T-helper 1 cell treated with Interleukin-12 subunit alpha and Interleukin-12 subunit beta and Interleukin-4 antibody, amounts not matched to agents 30 ng/mL and 1 ng/mL, for 36 hours (primary cell): Measurements from ENCODE around the gene ADORA2A. TPM values are rescaled to one million over a fixed set of nuclear protein-coding genes. Genes with fewer than 3 reads are reported as not detected.

Experiments
- intact Hi-C: fragments of 100-400 bp; cut with micrococcal nuclease; formaldehyde crosslinking; loops from one replicate; pipeline ENCODE4 v1.15.1; 2024
- total RNA-seq: library from RNA; stranded (reverse); gene quantifications from 2 replicates; pipeline ENCODE4 v1.2.3, GENCODE V29; 2022

Gene ADORA2A
- total RNA-seq, 1 donor from 2014 or later: 22.2 TPM

GRCh38 chr22:24430431-24431308 is 3.3 kb downstream of the ADORA2A start:
- intact Hi-C loops: loop anchor here (10.0 kb wide), 3 partner anchors 174 to 324 kb away; partner anchors contain the start of gene GGT1

- intact Hi-C loops: loop anchor here (10.0 kb wide), 3 partner anchors 173 to 323 kb away; partner anchors contain the start of gene GGT1
Observed at GRCh38 chr22:24431309-24432034, 4.1 kb downstream of the ADORA2A start.

- intact Hi-C loops: loop anchor here (10.0 kb wide), 3 partner anchors 173 to 323 kb away; partner anchors contain the start of gene GGT1
Observed at GRCh38 chr22:24432059-24432853, 4.9 kb downstream of the ADORA2A start.

GRCh38 chr22:24433001-24433827 is 5.8 kb downstream of the ADORA2A start:
- intact Hi-C loops: loop anchor here (10.0 kb wide), 3 partner anchors 172 to 322 kb away; partner anchors contain the start of gene GGT1

- intact Hi-C loops: loop anchor here (1.0 to 10.0 kb wide), 7 partner anchors 9 to 321 kb away; partner anchors contain the start of genes GGT1, GUCD1 and SNRPD3
Observed at GRCh38 chr22:24433828-24434470, 6.5 kb downstream of the ADORA2A start.

- intact Hi-C loops: loop anchor here (1.0 to 10.0 kb wide), 7 partner anchors 9 to 320 kb away; partner anchors contain the start of genes GGT1, GUCD1 and SNRPD3
Observed at GRCh38 chr22:24434471-24435322, 7.3 kb downstream of the ADORA2A start.

- intact Hi-C loops: loop anchor here (2.0 to 10.0 kb wide), 4 partner anchors 68 to 320 kb away; partner anchors contain the start of gene GGT1
Observed at GRCh38 chr22:24435323-24435645, 7.9 kb downstream of the ADORA2A start.

GRCh38 chr22:24435861-24436371 is 8.5 kb downstream of the ADORA2A start:
- intact Hi-C loops: loop anchor here (2.0 to 10.0 kb wide), 4 partner anchors 67 to 319 kb away; partner anchors contain the start of gene GGT1

GRCh38 chr22:24436553-24436952 is 9.2 kb downstream of the ADORA2A start:
- intact Hi-C loops: loop anchor here (10.0 kb wide), 3 partner anchors 168 to 318 kb away; partner anchors contain the start of gene GGT1

GRCh38 chr22:24437091-24437490 is 9.7 kb downstream of the ADORA2A start:
- intact Hi-C loops: loop anchor here (10.0 kb wide), 3 partner anchors 168 to 318 kb away; partner anchors contain the start of gene GGT1

GRCh38 chr22:24437741-24438328 is 10.4 kb downstream of the ADORA2A start:
- intact Hi-C loops: loop anchor here (2.0 to 10.0 kb wide), 4 partner anchors 49 to 317 kb away; partner anchors contain the start of gene GGT1

- intact Hi-C loops: no loop called here
Observed at GRCh38 chr22:24440270-24440717, 12.9 kb downstream of the ADORA2A start.

- intact Hi-C loops: no loop called here
Observed at GRCh38 chr22:24440718-24441405, 13.5 kb downstream of the ADORA2A start.

- intact Hi-C loops: no loop called here
Observed at GRCh38 chr22:24441406-24442351, 14.3 kb downstream of the ADORA2A start.

GRCh38 chr22:24442352-24442744 is 14.9 kb downstream of the ADORA2A start:
- intact Hi-C loops: no loop called here

- intact Hi-C loops: no loop called here
Observed at GRCh38 chr22:24443668-24444067, 16.3 kb downstream of the ADORA2A start.
